Neural progenitor cell (in vitro differentiated cells): Measurements from ENCODE around the gene VTA1. TPM values are rescaled to one million over a fixed set of nuclear protein-coding genes. Genes with fewer than 3 reads are reported as not detected.

ENCODE experiments used
- DNase-seq: peaks from one replicate; pipeline ENCODE4 v3.0.0-alpha.2; 2016; ENCODE audit warnings: low spot score
- H2AFZ ChIP-seq: fragments of 200-600 bp; sonication (generic); replicated peaks from 2 replicates; pipeline ENCODE4 v1.6.1; 2016; ENCODE audit warnings: antibody characterized with exemption
- H3F3A ChIP-seq: fragments of 200-600 bp; sonication (generic); 2 replicates; pipeline ENCODE4 v1.6.1; 2016; ENCODE audit warnings: antibody characterized with exemption, low read depth
- H3K27ac ChIP-seq: fragments of 200-600 bp; sonication (generic); 2 replicates; pipeline ENCODE4 v1.5.1; 2016; ENCODE audit warnings: mild to moderate bottlenecking
- H3K27me3 ChIP-seq: fragments of 200-600 bp; sonication (generic); 2 replicates; pipeline ENCODE4 v1.6.1; 2016; ENCODE audit warnings: mild to moderate bottlenecking, moderate library complexity
- H3K36me3 ChIP-seq: fragments of 200-600 bp; sonication (generic); 2 replicates; pipeline ENCODE4 v1.5.1; 2016
- H3K4me1 ChIP-seq: fragments of 200-600 bp; sonication (generic); 2 replicates; pipeline ENCODE4 v1.6.1; 2016; ENCODE audit warnings: mixed run types
- H3K4me2 ChIP-seq: fragments of 200-600 bp; sonication (generic); 2 replicates; pipeline ENCODE4 v1.6.1; 2016
- H3K4me3 ChIP-seq: fragments of 200-600 bp; sonication (generic); 2 replicates; pipeline ENCODE4 v1.5.1; 2016
- H3K79me2 ChIP-seq: fragments of 200-600 bp; sonication (generic); 2 replicates; pipeline ENCODE4 v1.6.1; 2016; ENCODE audit warnings: low read depth
- H3K9ac ChIP-seq: fragments of 200-600 bp; sonication (generic); 2 replicates; pipeline ENCODE4 v1.6.1; 2016
- H3K9me3 ChIP-seq: fragments of 200-600 bp; sonication (generic); 2 replicates; pipeline ENCODE4 v1.5.1; 2016; ENCODE audit warnings: low read depth
- H4K20me1 ChIP-seq: fragments of 200-600 bp; sonication (generic); 2 replicates; pipeline ENCODE4 v1.6.1; 2016; ENCODE audit warnings: low read depth
- H3K27ac Mint-ChIP-seq: 3 replicates; pipeline ENCODE4 v1.8.0; 2021; ENCODE audit warnings: mixed read lengths
- H3K27me3 Mint-ChIP-seq: 2 replicates; pipeline ENCODE4 v1.8.0; 2022; ENCODE audit warnings: low read depth, mild to moderate bottlenecking, inconsistent platforms, moderate library complexity, mixed read lengths; ENCODE audit not compliant: insufficient read depth
- H3K36me3 Mint-ChIP-seq: 3 replicates; pipeline ENCODE4 v1.8.0; 2021; ENCODE audit warnings: mixed read lengths
- H3K4me1 Mint-ChIP-seq: 3 replicates; pipeline ENCODE4 v1.8.0; 2021; ENCODE audit warnings: mixed read lengths
- H3K4me3 Mint-ChIP-seq: 3 replicates; pipeline ENCODE4 v1.8.0; 2021; ENCODE audit warnings: mild to moderate bottlenecking, moderate library complexity, mixed read lengths
- H3K9me3 Mint-ChIP-seq: 3 replicates; pipeline ENCODE4 v1.8.0; 2020; ENCODE audit warnings: mixed read lengths
- EZH2 ChIP-seq: fragments of 200-600 bp; sonication (generic); IDR thresholded peaks from 2 replicates; pipeline ENCODE4 v1.6.1; 2017; ENCODE audit warnings: antibody characterized with exemption, mild to moderate bottlenecking, moderate library complexity
- EZH2phosphoT487 ChIP-seq: fragments of 200-600 bp; sonication (generic); IDR thresholded peaks from 2 replicates; pipeline ENCODE4 v1.6.1; 2017; ENCODE audit warnings: antibody characterized with exemption
- total RNA-seq: library from RNA; depleted of rRNA; stranded (reverse); fragments of >200 nt; gene quantifications from 2 replicates; pipeline ENCODE4 v1.2.3, GENCODE V29; 2015; ENCODE audit warnings: low replicate concordance
- TF ChIP-seq, protein P1 (sequence below): fragments of 200-600 bp; sonication (generic); IDR thresholded peaks from 2 replicates; pipeline ENCODE4 v1.5.1; 2017; ENCODE audit warnings: antibody characterized with exemption, mild to moderate bottlenecking

The VTA1 gene
- total RNA-seq, 1 donor from 2014 or later: 92.6 TPM

GRCh38 chr6:142165227-142165626 lies 18.2 kb downstream of the VTA1 start:
- H4K20me1 ChIP-seq: peaks cover 19% of the 10 kb centered on the region
- no peak for DNase-seq
- H3K79me2 ChIP-seq: peaks cover 55% of the 10 kb centered on the region
- H3K27me3 Mint-ChIP-seq: no peaks in the 10 kb centered on the region
- TF ChIP-seq, protein P1, sequence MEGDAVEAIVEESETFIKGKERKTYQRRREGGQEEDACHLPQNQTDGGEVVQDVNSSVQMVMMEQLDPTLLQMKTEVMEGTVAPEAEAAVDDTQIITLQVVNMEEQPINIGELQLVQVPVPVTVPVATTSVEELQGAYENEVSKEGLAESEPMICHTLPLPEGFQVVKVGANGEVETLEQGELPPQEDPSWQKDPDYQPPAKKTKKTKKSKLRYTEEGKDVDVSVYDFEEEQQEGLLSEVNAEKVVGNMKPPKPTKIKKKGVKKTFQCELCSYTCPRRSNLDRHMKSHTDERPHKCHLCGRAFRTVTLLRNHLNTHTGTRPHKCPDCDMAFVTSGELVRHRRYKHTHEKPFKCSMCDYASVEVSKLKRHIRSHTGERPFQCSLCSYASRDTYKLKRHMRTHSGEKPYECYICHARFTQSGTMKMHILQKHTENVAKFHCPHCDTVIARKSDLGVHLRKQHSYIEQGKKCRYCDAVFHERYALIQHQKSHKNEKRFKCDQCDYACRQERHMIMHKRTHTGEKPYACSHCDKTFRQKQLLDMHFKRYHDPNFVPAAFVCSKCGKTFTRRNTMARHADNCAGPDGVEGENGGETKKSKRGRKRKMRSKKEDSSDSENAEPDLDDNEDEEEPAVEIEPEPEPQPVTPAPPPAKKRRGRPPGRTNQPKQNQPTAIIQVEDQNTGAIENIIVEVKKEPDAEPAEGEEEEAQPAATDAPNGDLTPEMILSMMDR: no peak
- TF ChIP-seq EZH2 (no peak), EZH2phosphoT487 (no peak)
- H3K4me1 ChIP-seq: no peaks in the 10 kb centered on the region
- no peaks in the 10 kb centered on the region for H3F3A ChIP-seq
- H3K27me3 ChIP-seq: no peaks in the 10 kb centered on the region
- H3K36me3 Mint-ChIP-seq: peaks cover 2% of the 10 kb centered on the region
- H3K4me2 ChIP-seq: no peak overlapping the region
- no peak overlapping the region for H2AFZ ChIP-seq
- peak overlapping the region; percentile 29 for H3K27ac Mint-ChIP-seq
- H3K4me1 Mint-ChIP-seq: no peaks in the 10 kb centered on the region
- H3K4me3 Mint-ChIP-seq: no peak overlapping the region
- no peak overlapping the region for H3K9ac ChIP-seq
- H3K4me3 ChIP-seq: no peak overlapping the region
- no peaks in the 10 kb centered on the region for H3K9me3 ChIP-seq
- H3K27ac ChIP-seq: no peak overlapping the region
- no peaks in the 10 kb centered on the region for H3K9me3 Mint-ChIP-seq
- H3K36me3 ChIP-seq: peaks cover 12% of the 10 kb centered on the region

- Histone ChIP-seq H3K27ac (no peak overlapping the region), H3K9ac (no peak overlapping the region), H4K20me1 (peaks cover 13% of the 10 kb centered on the region), H2AFZ (no peak overlapping the region), H3K36me3 (peaks cover 12% of the 10 kb centered on the region), H3K4me2 (no peak overlapping the region), H3K4me3 (no peak overlapping the region), H3F3A (no peaks in the 10 kb centered on the region), H3K4me1 (no peaks in the 10 kb centered on the region), H3K79me2 (peaks cover 36% of the 10 kb centered on the region), H3K27me3 (no peaks in the 10 kb centered on the region), H3K9me3 (no peaks in the 10 kb centered on the region)
- no peak for DNase-seq
- no peak overlapping the region for H3K4me3 Mint-ChIP-seq
- H3K27me3 Mint-ChIP-seq: no peaks in the 10 kb centered on the region
- H3K27ac Mint-ChIP-seq: no peak overlapping the region
- no peaks in the 10 kb centered on the region for H3K9me3 Mint-ChIP-seq
- no peaks in the 10 kb centered on the region for H3K4me1 Mint-ChIP-seq
- peaks cover 3% of the 10 kb centered on the region for H3K36me3 Mint-ChIP-seq
- TF ChIP-seq EZH2phosphoT487 (no peak), EZH2 (no peak)
- TF ChIP-seq, protein P1: no peak
These were observed 20.0 kb downstream of the VTA1 start for GRCh38 chr6:142167071-142167470.

DNA sequence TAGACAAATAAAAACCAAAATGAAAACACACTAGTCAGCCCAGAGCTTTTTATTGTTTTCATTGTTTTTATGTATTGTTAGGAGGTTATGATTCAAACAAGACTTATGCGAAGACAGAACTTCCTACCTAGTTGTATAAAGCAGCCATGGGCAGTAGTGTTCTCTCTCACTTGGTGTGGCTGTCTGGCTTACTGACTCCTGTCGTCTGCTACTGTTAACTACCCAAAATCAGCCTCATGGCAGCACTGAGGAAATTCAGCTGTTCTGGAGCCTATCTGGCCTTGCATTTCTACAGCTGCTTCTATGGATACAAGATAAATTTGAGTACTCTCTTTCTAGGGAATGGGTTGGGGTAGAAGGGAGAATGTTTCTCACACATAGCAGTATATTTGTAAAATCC lies 20.4 kb downstream of the VTA1 start:
- no peaks in the 10 kb centered on the region for H3K27me3 Mint-ChIP-seq
- Histone ChIP-seq H3K27me3 (no peaks in the 10 kb centered on the region), H4K20me1 (peaks cover 11% of the 10 kb centered on the region), H3K9me3 (no peaks in the 10 kb centered on the region), H3K79me2 (peaks cover 32% of the 10 kb centered on the region), H3F3A (no peaks in the 10 kb centered on the region), H3K9ac (no peak overlapping the region), H3K4me3 (no peak overlapping the region), H3K4me1 (no peaks in the 10 kb centered on the region), H3K4me2 (no peak overlapping the region), H3K36me3 (peaks cover 12% of the 10 kb centered on the region), H3K27ac (no peak overlapping the region), H2AFZ (no peak overlapping the region)
- H3K27ac Mint-ChIP-seq: no peak overlapping the region
- no peaks in the 10 kb centered on the region for H3K4me1 Mint-ChIP-seq
- no peaks in the 10 kb centered on the region for H3K9me3 Mint-ChIP-seq
- TF ChIP-seq EZH2phosphoT487: no peak
- no peak for TF ChIP-seq EZH2
- TF ChIP-seq, protein P1: no peak
- H3K4me3 Mint-ChIP-seq: no peak overlapping the region
- peaks cover 5% of the 10 kb centered on the region for H3K36me3 Mint-ChIP-seq
- DNase-seq: no peak
